ENCODE results near the gene ZMYND8. TPM values are rescaled to one million over a fixed set of nuclear protein-coding genes. Genes with fewer than 3 reads are reported as not detected.

The ZMYND8 gene
- total RNA-seq, 4 donors from 2014 or later: 29.7 to 42.4 (median 30.9) TPM

DNA sequence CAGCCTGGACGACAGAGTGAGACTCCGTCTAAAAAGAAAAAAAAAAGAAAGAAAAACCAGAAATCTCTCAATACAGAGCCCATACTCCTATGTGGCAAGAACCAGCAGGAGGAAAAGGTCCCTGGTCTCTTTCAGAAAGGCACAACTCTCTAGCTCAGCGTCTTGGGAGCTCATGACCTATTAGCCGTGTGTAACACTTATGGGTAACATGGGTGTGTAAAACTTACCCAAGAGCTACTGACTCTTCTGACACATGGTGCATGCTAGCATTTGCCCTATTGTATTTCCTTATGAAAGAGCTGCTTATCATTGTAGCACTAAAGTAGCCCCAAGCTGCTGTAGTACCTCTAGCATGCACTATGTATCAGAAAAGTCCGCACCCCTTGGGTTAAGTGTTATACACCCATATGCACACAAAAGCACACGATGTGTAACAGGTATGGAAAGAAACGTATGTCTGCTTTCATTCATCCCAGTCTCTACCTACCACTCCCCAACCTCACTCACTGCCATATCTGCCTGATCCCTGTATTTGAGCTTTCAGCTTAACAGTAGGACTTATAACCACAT lies 85.4 kb downstream of the ZMYND8 start:
- DNase-seq: no peak
- H3K36me3 ChIP-seq: peaks cover 2% of the 10 kb centered on the region in 2 donors
- H3K4me1 ChIP-seq: peaks cover 22 to 33% of the 10 kb centered on the region in 2 donors
- H3K27me3 ChIP-seq: no peaks in the 10 kb centered on the region
- intact Hi-C loops (cut with DNase I): no loop called here
- TF ChIP-seq, protein P1, sequence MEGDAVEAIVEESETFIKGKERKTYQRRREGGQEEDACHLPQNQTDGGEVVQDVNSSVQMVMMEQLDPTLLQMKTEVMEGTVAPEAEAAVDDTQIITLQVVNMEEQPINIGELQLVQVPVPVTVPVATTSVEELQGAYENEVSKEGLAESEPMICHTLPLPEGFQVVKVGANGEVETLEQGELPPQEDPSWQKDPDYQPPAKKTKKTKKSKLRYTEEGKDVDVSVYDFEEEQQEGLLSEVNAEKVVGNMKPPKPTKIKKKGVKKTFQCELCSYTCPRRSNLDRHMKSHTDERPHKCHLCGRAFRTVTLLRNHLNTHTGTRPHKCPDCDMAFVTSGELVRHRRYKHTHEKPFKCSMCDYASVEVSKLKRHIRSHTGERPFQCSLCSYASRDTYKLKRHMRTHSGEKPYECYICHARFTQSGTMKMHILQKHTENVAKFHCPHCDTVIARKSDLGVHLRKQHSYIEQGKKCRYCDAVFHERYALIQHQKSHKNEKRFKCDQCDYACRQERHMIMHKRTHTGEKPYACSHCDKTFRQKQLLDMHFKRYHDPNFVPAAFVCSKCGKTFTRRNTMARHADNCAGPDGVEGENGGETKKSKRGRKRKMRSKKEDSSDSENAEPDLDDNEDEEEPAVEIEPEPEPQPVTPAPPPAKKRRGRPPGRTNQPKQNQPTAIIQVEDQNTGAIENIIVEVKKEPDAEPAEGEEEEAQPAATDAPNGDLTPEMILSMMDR (IDR thresholded peaks at IDR 0.05): no peak
- TF ChIP-seq POLR2A (IDR thresholded peaks at IDR 0.05): no peak
- H3K4me3 ChIP-seq (replicated peaks in 1 of 3): no peak overlapping the region
- WGBS, 2 donors: 88 to 94% methylated on average over 7 of the region's 7 CpGs
- no peaks in the 10 kb centered on the region for H3K9me3 ChIP-seq
- H3K27ac ChIP-seq: no peak overlapping the region

DNA sequence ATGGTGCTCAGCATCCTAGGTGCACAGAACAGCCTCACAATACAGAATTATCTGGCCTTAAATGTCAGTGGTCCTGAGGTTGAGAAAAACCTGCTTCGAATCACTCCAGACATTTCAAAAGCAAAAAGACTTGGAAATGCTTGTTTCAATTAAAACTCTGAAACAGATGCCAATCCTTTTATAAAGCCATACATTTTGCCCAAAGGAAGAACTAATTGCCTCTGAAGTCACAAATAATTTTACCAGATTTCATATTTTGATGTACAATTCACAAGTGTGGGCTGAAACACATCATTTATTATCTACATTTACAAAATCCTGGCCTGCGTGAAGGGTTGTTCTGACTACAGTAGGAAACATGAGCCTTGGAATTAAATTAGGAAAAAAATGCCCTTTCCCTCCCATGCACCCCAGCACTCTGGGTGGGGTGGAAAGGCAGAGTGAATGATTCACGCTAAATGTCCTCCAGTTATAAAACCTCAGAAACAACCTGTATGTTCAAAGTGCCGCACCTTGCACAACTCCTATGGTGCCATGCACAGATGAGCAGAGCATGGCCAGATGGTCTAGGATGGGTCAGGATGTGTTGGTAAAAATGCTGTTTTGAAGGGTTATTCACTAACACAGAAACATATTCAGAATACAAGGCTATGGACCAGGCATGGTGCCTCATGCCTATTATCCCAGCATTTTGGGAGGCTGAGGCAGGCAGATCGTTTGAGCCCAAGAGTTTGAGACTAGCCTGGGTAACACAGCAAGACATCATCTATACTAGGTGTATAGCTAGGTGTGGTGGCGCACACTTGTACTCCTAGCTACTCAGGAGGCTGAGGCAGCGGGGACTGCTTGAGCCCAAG lies 87.0 kb downstream of the ZMYND8 start:
- Histone ChIP-seq H3K36me3 (peaks cover 0 to 2% of the 10 kb centered on the region in 2 donors), H3K4me3 (replicated peaks in 1 of 3) (no peak overlapping the region), H3K27ac (no peak overlapping the region), H3K9me3 (no peaks in the 10 kb centered on the region), H3K27me3 (no peaks in the 10 kb centered on the region), H3K4me1 (peaks cover 7 to 17% of the 10 kb centered on the region in 2 donors)
- intact Hi-C loops (cut with DNase I): loop anchor here (10.0 kb wide), 1 partner anchor 75 kb away; no protein-coding TSS in a partner anchor
- WGBS, 2 donors: 93 to 94% methylated on average over 7 of the region's 7 CpGs
- TF ChIP-seq, protein P1 (IDR thresholded peaks at IDR 0.05): no peak
- TF ChIP-seq POLR2A (IDR thresholded peaks at IDR 0.05): no peak
- no peak for DNase-seq

DNA sequence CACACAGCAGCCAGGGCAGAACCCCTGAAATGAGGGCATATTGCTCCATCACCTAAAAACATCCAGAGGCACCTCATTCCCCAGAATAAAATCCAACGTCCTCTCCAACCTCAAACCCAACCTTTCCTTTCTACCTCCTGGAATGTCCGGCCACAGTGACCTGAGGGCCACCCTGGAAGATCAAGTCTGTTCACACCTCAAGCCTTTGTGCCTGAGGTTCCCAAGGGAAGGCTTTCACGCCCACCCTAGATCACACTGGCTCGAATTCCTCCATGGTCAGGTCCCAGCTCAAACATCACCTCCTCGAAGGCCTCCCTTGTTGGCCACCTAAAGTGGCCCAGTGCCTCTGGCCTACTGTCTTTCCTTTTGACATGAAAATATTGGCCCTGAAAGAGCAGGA lies 88.9 kb downstream of the ZMYND8 start:
- no peak for DNase-seq
- H3K9me3 ChIP-seq: no peaks in the 10 kb centered on the region
- 93 to 95% methylated on average over 5 of the region's 5 CpGs for WGBS, 2 donors
- H3K27ac ChIP-seq: no peak overlapping the region
- H3K4me3 ChIP-seq (replicated peaks in 1 of 3): no peak overlapping the region
- TF ChIP-seq, protein P1 (IDR thresholded peaks at IDR 0.05): no peak
- TF ChIP-seq POLR2A (IDR thresholded peaks at IDR 0.05): no peak
- intact Hi-C loops (cut with DNase I): loop anchor here (10.0 kb wide), 1 partner anchor 73 kb away; no protein-coding TSS in a partner anchor
- H3K27me3 ChIP-seq: no peaks in the 10 kb centered on the region
- H3K4me1 ChIP-seq: peaks cover 0 to 5% of the 10 kb centered on the region in 2 donors
- H3K36me3 ChIP-seq: peaks cover 0 to 2% of the 10 kb centered on the region in 2 donors

DNA sequence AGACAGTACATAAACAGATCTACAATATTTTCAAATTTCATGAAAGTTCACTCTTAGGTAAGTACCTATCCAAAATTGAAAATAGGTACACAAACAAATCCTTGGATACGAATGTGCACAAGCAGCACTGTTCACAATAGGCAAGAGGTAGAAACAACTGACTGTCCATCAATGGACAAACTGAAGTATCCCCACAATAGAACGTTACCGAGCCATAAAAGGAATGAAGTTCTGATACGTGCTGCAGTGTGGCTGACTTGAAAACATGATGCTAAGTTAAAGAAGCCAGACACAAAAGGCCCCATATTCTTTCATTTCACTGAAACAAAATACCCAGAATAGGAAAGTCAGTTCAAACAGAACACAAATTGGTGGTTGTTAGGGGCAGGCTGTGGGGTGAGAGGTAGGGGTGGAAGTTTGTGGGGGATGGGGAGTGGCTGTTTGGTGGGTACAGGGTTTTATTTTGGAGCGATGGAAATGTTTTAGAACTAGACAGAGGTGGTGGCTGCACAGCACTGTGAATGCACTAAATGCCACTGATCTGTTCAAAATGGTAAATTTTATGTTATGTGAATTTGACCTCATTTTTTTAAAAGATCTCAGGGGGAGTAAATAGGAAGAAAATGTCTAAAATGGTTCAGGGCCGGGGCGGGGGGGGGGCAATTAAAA lies 89.5 kb downstream of the ZMYND8 start:
- 84 to 90% methylated on average over 7 of the region's 7 CpGs for WGBS, 2 donors
- intact Hi-C loops (cut with DNase I): loop anchor here (10.0 kb wide), 1 partner anchor 72 kb away; no protein-coding TSS in a partner anchor
- TF ChIP-seq, protein P1 (IDR thresholded peaks at IDR 0.05): no peak
- no peak for TF ChIP-seq POLR2A (IDR thresholded peaks at IDR 0.05)
- peaks cover 0 to 5% of the 10 kb centered on the region in 2 donors for H3K4me1 ChIP-seq
- DNase-seq: no peak
- H3K27me3 ChIP-seq: no peaks in the 10 kb centered on the region
- H3K4me3 ChIP-seq (replicated peaks in 1 of 3): no peak overlapping the region
- no peak overlapping the region for H3K27ac ChIP-seq
- peaks cover 0 to 2% of the 10 kb centered on the region in 2 donors for H3K36me3 ChIP-seq
- H3K9me3 ChIP-seq: no peaks in the 10 kb centered on the region

All from thyroid gland (tissue), 4 donors.